SK-N-MC (cell line): ENCODE measurements around the gene CEND1.

Source experiments
- EZH2 ChIP-seq: fragments of 200-600 bp; sonication (generic); IDR thresholded peaks from one replicate; pipeline ENCODE4 v1.6.1; 2017; ENCODE audit warnings: antibody characterized with exemption
- FOXP2 ChIP-seq: optimal IDR thresholded peaks from 2 replicates; pipeline ENCODE3; 2011; ENCODE audit warnings: mild to moderate bottlenecking, moderate library complexity; ENCODE audit not compliant: insufficient read depth; ENCODE audit errors: extremely low read length, control extremely low read depth
- POLR2AphosphoS5 ChIP-seq: IDR thresholded peaks from 2 replicates; pipeline ENCODE4 v1.6.1; 2012; ENCODE audit warnings: mild to moderate bottlenecking, low read depth, low read length, borderline replicate concordance

DNA sequence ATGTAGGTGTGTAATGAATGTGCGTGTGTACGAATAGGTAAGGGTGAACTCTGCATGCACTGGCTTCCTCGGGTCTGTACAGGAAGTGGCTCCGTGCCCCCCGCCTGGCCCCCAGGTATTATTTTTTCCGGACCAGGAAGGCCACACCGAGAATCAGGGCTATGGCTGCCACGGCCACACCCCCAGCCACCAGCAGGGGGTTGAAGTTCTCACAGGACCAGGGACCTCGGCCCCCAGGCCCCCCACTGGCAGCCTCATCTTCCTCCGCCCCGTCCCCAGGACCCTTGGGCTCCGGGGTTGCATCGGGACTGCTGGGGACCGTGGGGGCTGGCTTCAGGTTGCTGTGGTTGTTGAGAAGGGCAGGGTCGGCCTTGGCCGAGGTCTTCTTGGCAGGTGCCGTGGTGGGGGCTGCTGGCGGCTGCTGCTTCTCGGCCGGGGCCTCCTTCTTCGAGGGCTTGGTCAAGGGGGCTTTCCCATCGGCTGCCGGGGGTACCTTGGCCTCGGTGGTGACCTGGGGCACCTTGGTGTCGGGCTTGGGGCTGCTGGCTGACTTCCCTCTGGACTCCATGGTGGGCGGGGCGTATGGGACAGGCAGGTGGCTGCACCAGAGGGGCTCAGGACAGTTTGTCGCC is 1.8 kb downstream of the CEND1 start:
- no peak for TF ChIP-seq EZH2
- TF ChIP-seq POLR2AphosphoS5 = no peak
- TF ChIP-seq FOXP2 = no peak
